K562 (cell line): ENCODE results near the gene GARIN1A. TPM values are rescaled to one million over a fixed set of nuclear protein-coding genes. Genes with fewer than 3 reads are reported as not detected.

Experiments used
- CTCF ChIP-seq, 3 experiments: IDR thresholded peaks in 2 of 3; conservative IDR thresholded peaks in 1 of 3; 2 replicates each; pipeline ENCODE4 v1.5.1; 2011 to 2012; ENCODE audit warnings: low read length in 3 of 3, mild to moderate bottlenecking in 3 of 3, control low read depth in 2 of 3, improper control_type of control experiment in 1 of 3, inconsistent platforms in 1 of 3, low read depth in 1 of 3, mixed read lengths in 1 of 3, moderate library complexity in 1 of 3; ENCODE audit not compliant: insufficient read depth in 2 of 3
- FIP1L1 ChIP-seq: fragments of 200-400 bp; formaldehyde crosslinking; IDR thresholded peaks from 2 replicates; pipeline ENCODE4 v1.6.1; 2018; ENCODE audit warnings: mild to moderate bottlenecking, low read depth, low read length; ENCODE audit not compliant: poor library complexity, severe bottlenecking
- RBM17 ChIP-seq: fragments of 200-400 bp; formaldehyde crosslinking; IDR thresholded peaks from 2 replicates; pipeline ENCODE4 v1.6.1; 2017; ENCODE audit warnings: low read depth, mild to moderate bottlenecking, low read length, borderline replicate concordance
- TAF1 ChIP-seq: IDR thresholded peaks from 2 replicates; pipeline ENCODE4 v1.6.1; 2011; ENCODE audit warnings: mild to moderate bottlenecking, low read length, moderate library complexity; ENCODE audit not compliant: insufficient read depth, control insufficient read depth, severe bottlenecking; ENCODE audit errors: extremely low read depth
- polyA plus RNA-seq, 8 experiments: library from polyadenylated mRNA; depleted of rRNA in 4 of 8; stranded (reverse) in 5 of 8; unstranded in 3 of 8; fragments of >200 nt; fragmentation: Nextera tagmentation in 2 of 8; fragmentation: Illumina TruSeq in 1 of 8; extraction: Ambion mirVana in 2 of 8; extraction: Trizol in 1 of 8; gene quantifications; 2 replicates each; pipeline versions ENCODE4 v1.2.1 to v1.2.3, GENCODE V29; 2011 to 2014; ENCODE audit warnings: inconsistent platforms in 1 of 8, missing spikeins in 1 of 8
- total RNA-seq, 7 experiments: library from RNA; depleted of rRNA in 6 of 7; stranded (reverse); fragments of >200 nt in 6 of 7; fragmentation: Illumina TruSeq in 2 of 7; extraction: Trizol in 2 of 7; gene quantifications; 2 replicates each; pipeline versions ENCODE4 v1.2.1 to v1.2.3, GENCODE V29; 2011 to 2021; ENCODE audit warnings: low replicate concordance in 1 of 7
- TF ChIP-seq, protein P1 (sequence below): fragments of 450-650 bp; IDR thresholded peaks from 2 replicates; pipeline ENCODE4 v1.6.1; 2016; ENCODE audit warnings: mild to moderate bottlenecking, moderate library complexity
- TF ChIP-seq, protein P2 (sequence below): sonication (generic); formaldehyde crosslinking; IDR thresholded peaks from 2 replicates; pipeline ENCODE4 v1.8.0; 2023; ENCODE audit warnings: mild to moderate bottlenecking, missing genetic modification reagents

The GARIN1A gene
- total and polyA plus RNA-seq, 9 of the 15 experiments (the other 6 are each of a cell fraction or from before 2014, with no cell fraction given): 0.01 to 0.41 (median 0.04) TPM; not detected in 3

GRCh38 chr7:128705891-128706333, 33.8 kb downstream of the GARIN1A start (continued):
- TF ChIP-seq, protein P1, sequence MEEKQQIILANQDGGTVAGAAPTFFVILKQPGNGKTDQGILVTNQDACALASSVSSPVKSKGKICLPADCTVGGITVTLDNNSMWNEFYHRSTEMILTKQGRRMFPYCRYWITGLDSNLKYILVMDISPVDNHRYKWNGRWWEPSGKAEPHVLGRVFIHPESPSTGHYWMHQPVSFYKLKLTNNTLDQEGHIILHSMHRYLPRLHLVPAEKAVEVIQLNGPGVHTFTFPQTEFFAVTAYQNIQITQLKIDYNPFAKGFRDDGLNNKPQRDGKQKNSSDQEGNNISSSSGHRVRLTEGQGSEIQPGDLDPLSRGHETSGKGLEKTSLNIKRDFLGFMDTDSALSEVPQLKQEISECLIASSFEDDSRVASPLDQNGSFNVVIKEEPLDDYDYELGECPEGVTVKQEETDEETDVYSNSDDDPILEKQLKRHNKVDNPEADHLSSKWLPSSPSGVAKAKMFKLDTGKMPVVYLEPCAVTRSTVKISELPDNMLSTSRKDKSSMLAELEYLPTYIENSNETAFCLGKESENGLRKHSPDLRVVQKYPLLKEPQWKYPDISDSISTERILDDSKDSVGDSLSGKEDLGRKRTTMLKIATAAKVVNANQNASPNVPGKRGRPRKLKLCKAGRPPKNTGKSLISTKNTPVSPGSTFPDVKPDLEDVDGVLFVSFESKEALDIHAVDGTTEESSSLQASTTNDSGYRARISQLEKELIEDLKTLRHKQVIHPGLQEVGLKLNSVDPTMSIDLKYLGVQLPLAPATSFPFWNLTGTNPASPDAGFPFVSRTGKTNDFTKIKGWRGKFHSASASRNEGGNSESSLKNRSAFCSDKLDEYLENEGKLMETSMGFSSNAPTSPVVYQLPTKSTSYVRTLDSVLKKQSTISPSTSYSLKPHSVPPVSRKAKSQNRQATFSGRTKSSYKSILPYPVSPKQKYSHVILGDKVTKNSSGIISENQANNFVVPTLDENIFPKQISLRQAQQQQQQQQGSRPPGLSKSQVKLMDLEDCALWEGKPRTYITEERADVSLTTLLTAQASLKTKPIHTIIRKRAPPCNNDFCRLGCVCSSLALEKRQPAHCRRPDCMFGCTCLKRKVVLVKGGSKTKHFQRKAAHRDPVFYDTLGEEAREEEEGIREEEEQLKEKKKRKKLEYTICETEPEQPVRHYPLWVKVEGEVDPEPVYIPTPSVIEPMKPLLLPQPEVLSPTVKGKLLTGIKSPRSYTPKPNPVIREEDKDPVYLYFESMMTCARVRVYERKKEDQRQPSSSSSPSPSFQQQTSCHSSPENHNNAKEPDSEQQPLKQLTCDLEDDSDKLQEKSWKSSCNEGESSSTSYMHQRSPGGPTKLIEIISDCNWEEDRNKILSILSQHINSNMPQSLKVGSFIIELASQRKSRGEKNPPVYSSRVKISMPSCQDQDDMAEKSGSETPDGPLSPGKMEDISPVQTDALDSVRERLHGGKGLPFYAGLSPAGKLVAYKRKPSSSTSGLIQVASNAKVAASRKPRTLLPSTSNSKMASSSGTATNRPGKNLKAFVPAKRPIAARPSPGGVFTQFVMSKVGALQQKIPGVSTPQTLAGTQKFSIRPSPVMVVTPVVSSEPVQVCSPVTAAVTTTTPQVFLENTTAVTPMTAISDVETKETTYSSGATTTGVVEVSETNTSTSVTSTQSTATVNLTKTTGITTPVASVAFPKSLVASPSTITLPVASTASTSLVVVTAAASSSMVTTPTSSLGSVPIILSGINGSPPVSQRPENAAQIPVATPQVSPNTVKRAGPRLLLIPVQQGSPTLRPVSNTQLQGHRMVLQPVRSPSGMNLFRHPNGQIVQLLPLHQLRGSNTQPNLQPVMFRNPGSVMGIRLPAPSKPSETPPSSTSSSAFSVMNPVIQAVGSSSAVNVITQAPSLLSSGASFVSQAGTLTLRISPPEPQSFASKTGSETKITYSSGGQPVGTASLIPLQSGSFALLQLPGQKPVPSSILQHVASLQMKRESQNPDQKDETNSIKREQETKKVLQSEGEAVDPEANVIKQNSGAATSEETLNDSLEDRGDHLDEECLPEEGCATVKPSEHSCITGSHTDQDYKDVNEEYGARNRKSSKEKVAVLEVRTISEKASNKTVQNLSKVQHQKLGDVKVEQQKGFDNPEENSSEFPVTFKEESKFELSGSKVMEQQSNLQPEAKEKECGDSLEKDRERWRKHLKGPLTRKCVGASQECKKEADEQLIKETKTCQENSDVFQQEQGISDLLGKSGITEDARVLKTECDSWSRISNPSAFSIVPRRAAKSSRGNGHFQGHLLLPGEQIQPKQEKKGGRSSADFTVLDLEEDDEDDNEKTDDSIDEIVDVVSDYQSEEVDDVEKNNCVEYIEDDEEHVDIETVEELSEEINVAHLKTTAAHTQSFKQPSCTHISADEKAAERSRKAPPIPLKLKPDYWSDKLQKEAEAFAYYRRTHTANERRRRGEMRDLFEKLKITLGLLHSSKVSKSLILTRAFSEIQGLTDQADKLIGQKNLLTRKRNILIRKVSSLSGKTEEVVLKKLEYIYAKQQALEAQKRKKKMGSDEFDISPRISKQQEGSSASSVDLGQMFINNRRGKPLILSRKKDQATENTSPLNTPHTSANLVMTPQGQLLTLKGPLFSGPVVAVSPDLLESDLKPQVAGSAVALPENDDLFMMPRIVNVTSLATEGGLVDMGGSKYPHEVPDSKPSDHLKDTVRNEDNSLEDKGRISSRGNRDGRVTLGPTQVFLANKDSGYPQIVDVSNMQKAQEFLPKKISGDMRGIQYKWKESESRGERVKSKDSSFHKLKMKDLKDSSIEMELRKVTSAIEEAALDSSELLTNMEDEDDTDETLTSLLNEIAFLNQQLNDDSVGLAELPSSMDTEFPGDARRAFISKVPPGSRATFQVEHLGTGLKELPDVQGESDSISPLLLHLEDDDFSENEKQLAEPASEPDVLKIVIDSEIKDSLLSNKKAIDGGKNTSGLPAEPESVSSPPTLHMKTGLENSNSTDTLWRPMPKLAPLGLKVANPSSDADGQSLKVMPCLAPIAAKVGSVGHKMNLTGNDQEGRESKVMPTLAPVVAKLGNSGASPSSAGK: no peak
- TF ChIP-seq, protein P2, sequence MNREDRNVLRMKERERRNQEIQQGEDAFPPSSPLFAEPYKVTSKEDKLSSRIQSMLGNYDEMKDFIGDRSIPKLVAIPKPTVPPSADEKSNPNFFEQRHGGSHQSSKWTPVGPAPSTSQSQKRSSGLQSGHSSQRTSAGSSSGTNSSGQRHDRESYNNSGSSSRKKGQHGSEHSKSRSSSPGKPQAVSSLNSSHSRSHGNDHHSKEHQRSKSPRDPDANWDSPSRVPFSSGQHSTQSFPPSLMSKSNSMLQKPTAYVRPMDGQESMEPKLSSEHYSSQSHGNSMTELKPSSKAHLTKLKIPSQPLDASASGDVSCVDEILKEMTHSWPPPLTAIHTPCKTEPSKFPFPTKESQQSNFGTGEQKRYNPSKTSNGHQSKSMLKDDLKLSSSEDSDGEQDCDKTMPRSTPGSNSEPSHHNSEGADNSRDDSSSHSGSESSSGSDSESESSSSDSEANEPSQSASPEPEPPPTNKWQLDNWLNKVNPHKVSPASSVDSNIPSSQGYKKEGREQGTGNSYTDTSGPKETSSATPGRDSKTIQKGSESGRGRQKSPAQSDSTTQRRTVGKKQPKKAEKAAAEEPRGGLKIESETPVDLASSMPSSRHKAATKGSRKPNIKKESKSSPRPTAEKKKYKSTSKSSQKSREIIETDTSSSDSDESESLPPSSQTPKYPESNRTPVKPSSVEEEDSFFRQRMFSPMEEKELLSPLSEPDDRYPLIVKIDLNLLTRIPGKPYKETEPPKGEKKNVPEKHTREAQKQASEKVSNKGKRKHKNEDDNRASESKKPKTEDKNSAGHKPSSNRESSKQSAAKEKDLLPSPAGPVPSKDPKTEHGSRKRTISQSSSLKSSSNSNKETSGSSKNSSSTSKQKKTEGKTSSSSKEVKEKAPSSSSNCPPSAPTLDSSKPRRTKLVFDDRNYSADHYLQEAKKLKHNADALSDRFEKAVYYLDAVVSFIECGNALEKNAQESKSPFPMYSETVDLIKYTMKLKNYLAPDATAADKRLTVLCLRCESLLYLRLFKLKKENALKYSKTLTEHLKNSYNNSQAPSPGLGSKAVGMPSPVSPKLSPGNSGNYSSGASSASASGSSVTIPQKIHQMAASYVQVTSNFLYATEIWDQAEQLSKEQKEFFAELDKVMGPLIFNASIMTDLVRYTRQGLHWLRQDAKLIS (CRISPR knock-in tag): no peak
- TF ChIP-seq CTCF (IDR thresholded peaks at IDR 0.05 in 2 of 3, conservative IDR thresholded peaks at IDR 0.05 in 1 of 3; ENCODE audit: insufficient read depth in 2 of 3, low read depth in 1 of 3, low read length in 3 of 3) (0 out of 6 replicates have a peak, but pooled peaks of 1 of the 3 experiments have one; percentile 6), TAF1 (no peak), FIP1L1 (no peak), RBM17 (no peak)
